Breast epithelium (tissue), 4 donors: ENCODE results near the gene SUCLG2. TPM values are rescaled to one million over a fixed set of nuclear protein-coding genes. Genes with fewer than 3 reads are reported as not detected.

ENCODE experiments used
- DNase-seq, 2 donors: peaks; one replicate each; pipeline ENCODE4 v3.0.0-alpha.2; 2019; ENCODE audit warnings: low spot score in 2 of 2
- H3K27ac ChIP-seq, 2 donors: fragments of 200-600 bp; sonication (generic) in 1 of 2; one replicate each; pipeline ENCODE4 v1.5.1; 2016 to 2019; ENCODE audit warnings: mild to moderate bottlenecking in 1 of 2
- H3K27me3 ChIP-seq, 2 donors: fragments of 200-600 bp; sonication (generic) in 1 of 2; one replicate each; pipeline versions ENCODE4 v1.5.1 to v1.6.0; 2017 to 2019; ENCODE audit warnings: control low read depth in 1 of 2, mild to moderate bottlenecking in 1 of 2
- H3K36me3 ChIP-seq: fragments of 200-600 bp; one replicate; pipeline ENCODE4 v1.5.1; 2019
- H3K4me1 ChIP-seq, 2 donors: fragments of 200-600 bp; sonication (generic); one replicate each; pipeline ENCODE4 v1.5.1; 2016 to 2019; ENCODE audit warnings: control low read depth in 1 of 2
- H3K4me3 ChIP-seq, 3 donors: fragments of 200-600 bp; sonication (generic); 1 replicate in 2 of 3; 2 replicates in 1 of 3; pipeline ENCODE4 v1.5.1; 2016 to 2019; ENCODE audit warnings: mild to moderate bottlenecking in 3 of 3, moderate library complexity in 2 of 3
- H3K9me3 ChIP-seq, 2 donors: fragments of 200-600 bp; sonication (generic) in 1 of 2; one replicate each; pipeline ENCODE4 v1.5.1; 2016 to 2019; ENCODE audit warnings: control low read depth in 1 of 2
- CTCF ChIP-seq, 3 donors: fragments of 450-650 bp; IDR thresholded peaks; one replicate each; pipeline ENCODE4 v1.5.1; 2016 to 2017; ENCODE audit warnings: antibody characterized with exemption in 3 of 3, mild to moderate bottlenecking in 3 of 3, moderate library complexity in 3 of 3
- POLR2A ChIP-seq: fragments of 450-650 bp; IDR thresholded peaks from one replicate; pipeline ENCODE4 v1.6.1; 2016; ENCODE audit warnings: antibody characterized with exemption, mild to moderate bottlenecking, moderate library complexity
- POLR2AphosphoS5 ChIP-seq, 3 donors: sonication (generic); formaldehyde crosslinking; IDR thresholded peaks; one replicate each; pipeline ENCODE4 v1.6.1; 2017; ENCODE audit warnings: antibody characterized with exemption in 3 of 3
- intact Hi-C: fragments of 100-400 bp; cut with DNase I; formaldehyde crosslinking; loops from one replicate; pipeline ENCODE4 v1.15.1; 2023; ENCODE audit warnings: low total_unique reads
- total RNA-seq, 3 donors: library from RNA; depleted of rRNA; stranded (reverse); fragments of >200 nt; gene quantifications; one replicate each; pipeline ENCODE4 v1.1.0, GENCODE V29; 2016

SUCLG2 gene
- total RNA-seq, 3 donors from 2014 or later: 45.9 to 58.1 (median 52.8) TPM

GRCh38 chr3:67380118-67380517, 274.3 kb downstream of the SUCLG2 start:
- H3K36me3 ChIP-seq: no peaks in the 10 kb centered on the region
- no peak for TF ChIP-seq POLR2A
- no peak for TF ChIP-seq POLR2AphosphoS5 (IDR thresholded peaks at IDR 0.05)
- TF ChIP-seq CTCF (IDR thresholded peaks at IDR 0.05): no peak
- H3K4me3 ChIP-seq: no peak overlapping the region
- H3K27me3 ChIP-seq: no peaks in the 10 kb centered on the region
- H3K27ac ChIP-seq: no peak overlapping the region
- no peaks in the 10 kb centered on the region for H3K4me1 ChIP-seq
- DNase-seq: no peak
- no peaks in the 10 kb centered on the region for H3K9me3 ChIP-seq
- intact Hi-C loops: no loop called here

DNA sequence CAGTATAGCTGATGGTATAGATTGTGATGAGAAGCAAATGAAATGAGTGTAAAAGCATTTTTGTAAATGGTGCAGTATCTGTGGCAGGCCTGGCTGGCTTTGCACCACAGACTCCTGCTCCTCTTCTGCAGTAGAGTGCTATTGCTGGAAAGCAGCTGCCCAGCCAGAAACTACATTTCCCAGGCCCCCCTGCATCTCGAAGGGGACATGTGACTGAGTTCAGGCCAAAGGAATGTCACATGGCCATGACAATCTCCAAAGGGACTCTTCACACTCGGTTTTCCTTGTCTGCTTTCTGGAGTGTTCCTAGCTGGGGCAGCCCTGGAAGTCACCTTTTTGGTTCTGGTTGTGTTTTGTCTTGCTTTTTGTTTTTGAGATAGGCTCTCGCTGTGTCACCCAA, 277.1 kb downstream of the SUCLG2 start:
- H3K27me3 ChIP-seq: no peaks in the 10 kb centered on the region
- no peak for DNase-seq
- intact Hi-C loops: no loop called here
- no peaks in the 10 kb centered on the region for H3K36me3 ChIP-seq
- H3K4me3 ChIP-seq: no peak overlapping the region
- H3K4me1 ChIP-seq: no peaks in the 10 kb centered on the region
- H3K27ac ChIP-seq: no peak overlapping the region
- H3K9me3 ChIP-seq: no peaks in the 10 kb centered on the region
- TF ChIP-seq POLR2A: no peak

DNA sequence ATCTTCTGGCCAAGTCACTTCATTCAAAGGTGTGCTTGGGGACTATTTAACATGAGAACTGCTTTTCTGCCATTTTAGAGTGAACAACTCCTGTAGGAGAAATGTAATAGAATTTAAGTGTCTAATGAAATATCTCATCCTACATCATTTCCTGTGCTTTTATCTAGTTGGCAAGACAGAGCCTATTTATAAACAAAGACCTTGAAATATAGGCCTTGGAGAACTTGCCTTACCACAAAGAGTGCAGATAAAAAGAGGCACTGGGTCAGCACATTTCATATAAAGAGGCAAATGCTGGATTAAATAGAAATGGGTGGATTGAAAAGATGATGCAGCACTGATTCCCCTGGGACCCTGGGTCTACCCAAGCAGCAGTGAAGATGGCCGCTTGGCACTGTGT, 278.0 kb downstream of the SUCLG2 start:
- Histone ChIP-seq H3K27me3 (no peaks in the 10 kb centered on the region), H3K4me3 (no peak overlapping the region)
- intact Hi-C loops: no loop called here

GRCh38 chr3:67375976-67376375, 278.4 kb downstream of the SUCLG2 start:
- DNase-seq: no peak
- TF ChIP-seq POLR2A (no peak), POLR2AphosphoS5 (IDR thresholded peaks at IDR 0.05) (no peak), CTCF (IDR thresholded peaks at IDR 0.05) (no peak)

More for the DNA sequence above, 278.0 kb downstream of the SUCLG2 start:
- H3K36me3 ChIP-seq: no peaks in the 10 kb centered on the region
- TF ChIP-seq POLR2AphosphoS5 (IDR thresholded peaks at IDR 0.05): no peak
- DNase-seq: no peak
- no peaks in the 10 kb centered on the region for H3K9me3 ChIP-seq
- no peak overlapping the region for H3K27ac ChIP-seq
- H3K4me1 ChIP-seq: no peaks in the 10 kb centered on the region

GRCh38 chr3:67362686-67363085, 291.7 kb downstream of the SUCLG2 start:
- Histone ChIP-seq H3K27ac (no peak overlapping the region), H3K9me3 (no peaks in the 10 kb centered on the region), H3K36me3 (no peaks in the 10 kb centered on the region), H3K27me3 (no peaks in the 10 kb centered on the region), H3K4me1 (no peaks in the 10 kb centered on the region), H3K4me3 (no peak overlapping the region)
- no peak for TF ChIP-seq POLR2AphosphoS5 (IDR thresholded peaks at IDR 0.05)
- no peak for TF ChIP-seq POLR2A
- TF ChIP-seq CTCF (IDR thresholded peaks at IDR 0.05): no peak
- DNase-seq: no peak
- intact Hi-C loops: no loop called here

More at GRCh38 chr3:67375976-67376375, 278.4 kb downstream of the SUCLG2 start:
- no peak overlapping the region for H3K4me3 ChIP-seq
- no peaks in the 10 kb centered on the region for H3K36me3 ChIP-seq
- intact Hi-C loops: no loop called here
- no peaks in the 10 kb centered on the region for H3K4me1 ChIP-seq
- no peaks in the 10 kb centered on the region for H3K9me3 ChIP-seq
- no peaks in the 10 kb centered on the region for H3K27me3 ChIP-seq
- H3K27ac ChIP-seq: no peak overlapping the region

GRCh38 chr3:67361770-67362169, 292.6 kb downstream of the SUCLG2 start:
- H3K4me3 ChIP-seq: no peak overlapping the region
- intact Hi-C loops: no loop called here
- no peaks in the 10 kb centered on the region for H3K36me3 ChIP-seq
- H3K27me3 ChIP-seq: no peaks in the 10 kb centered on the region
- H3K4me1 ChIP-seq: no peaks in the 10 kb centered on the region
- no peaks in the 10 kb centered on the region for H3K9me3 ChIP-seq
- no peak for DNase-seq
- H3K27ac ChIP-seq: no peak overlapping the region
- TF ChIP-seq POLR2A: no peak
- no peak for TF ChIP-seq CTCF (IDR thresholded peaks at IDR 0.05)
- TF ChIP-seq POLR2AphosphoS5 (IDR thresholded peaks at IDR 0.05): no peak
